Muscle of leg (tissue), 11 donors: ENCODE results near the gene ERGIC3. TPM values are rescaled to one million over a fixed set of nuclear protein-coding genes. Genes with fewer than 3 reads are reported as not detected.

Experiments used
- DNase-seq: peaks from one replicate; pipeline ENCODE4 v3.0.0; 2013
- H3K27ac ChIP-seq: one replicate; pipeline ENCODE4 v1.5.1; 2013; ENCODE audit warnings: mild to moderate bottlenecking, low read length, control low read depth
- H3K27me3 ChIP-seq: one replicate; pipeline ENCODE4 v1.6.1; 2013; ENCODE audit warnings: low read length; ENCODE audit not compliant: control insufficient read depth, insufficient read depth
- H3K36me3 ChIP-seq: one replicate; pipeline ENCODE4 v1.6.1; 2013; ENCODE audit warnings: low read length; ENCODE audit not compliant: control insufficient read depth, insufficient read depth
- H3K4me1 ChIP-seq: one replicate; pipeline ENCODE4 v1.6.1; 2013; ENCODE audit warnings: low read length; ENCODE audit not compliant: control insufficient read depth, insufficient read depth
- H3K4me3 ChIP-seq: one replicate; pipeline ENCODE4 v1.5.1; 2013; ENCODE audit warnings: low read length, control low read depth
- H3K9me3 ChIP-seq: replicated peaks from 2 replicates; pipeline ENCODE4 v1.6.1; 2013; ENCODE audit warnings: low read depth, low read length; ENCODE audit not compliant: control insufficient read depth
- WGBS: methylation state at CpG from one replicate; pipeline ENCODE4 v1.1.5; 2013; ENCODE audit warnings: missing lambda C conversion rate; ENCODE audit not compliant: insufficient coverage; 5-methylcytosine and 5-hydroxymethylcytosine counted together
- polyA plus RNA-seq, 8 donors: library from polyadenylated mRNA; unstranded; fragments of 120-200 nt; gene quantifications; one replicate each; pipeline versions ENCODE4 v1.2.1 to v1.2.3, GENCODE V29; 2013; ENCODE audit warnings: inconsistent platforms in 1 of 8, low replicate concordance in 1 of 8; ENCODE audit not compliant: insufficient read length in 8 of 8, insufficient read depth in 1 of 8
- total RNA-seq: library from RNA; stranded (reverse); fragments of 120-200 nt; gene quantifications from one replicate; pipeline ENCODE4 v1.2.4, GENCODE V29; 2013

Gene ERGIC3
- total and polyA plus RNA-seq, 9 donors = 198 to 249 (median 234) TPM

- H3K27ac ChIP-seq = no peak overlapping the region
- H3K4me3 ChIP-seq = no peak overlapping the region
- H3K27me3 ChIP-seq = no peaks in the 10 kb centered on the region
- no peak for DNase-seq
- H3K36me3 ChIP-seq = peaks cover 49% of the 10 kb centered on the region
- no peaks in the 10 kb centered on the region for H3K9me3 ChIP-seq
- peaks cover 6% of the 10 kb centered on the region for H3K4me1 ChIP-seq
- 80% methylated on average over 20 of the region's 24 CpGs for WGBS
Measured at GRCh38 chr20:35559042-35559693, 17.3 kb downstream of the ERGIC3 start.

- H3K27me3 ChIP-seq = no peaks in the 10 kb centered on the region
- no peak for DNase-seq
- H3K9me3 ChIP-seq = no peaks in the 10 kb centered on the region
- 69% methylated on average over 16 of the region's 18 CpGs for WGBS
- H3K4me3 ChIP-seq = no peak overlapping the region
- no peak overlapping the region for H3K27ac ChIP-seq
- peaks cover 3% of the 10 kb centered on the region for H3K4me1 ChIP-seq
- peaks cover 41% of the 10 kb centered on the region for H3K36me3 ChIP-seq
Measured at GRCh38 chr20:35560105-35560511, 18.2 kb downstream of the ERGIC3 start.

DNA sequence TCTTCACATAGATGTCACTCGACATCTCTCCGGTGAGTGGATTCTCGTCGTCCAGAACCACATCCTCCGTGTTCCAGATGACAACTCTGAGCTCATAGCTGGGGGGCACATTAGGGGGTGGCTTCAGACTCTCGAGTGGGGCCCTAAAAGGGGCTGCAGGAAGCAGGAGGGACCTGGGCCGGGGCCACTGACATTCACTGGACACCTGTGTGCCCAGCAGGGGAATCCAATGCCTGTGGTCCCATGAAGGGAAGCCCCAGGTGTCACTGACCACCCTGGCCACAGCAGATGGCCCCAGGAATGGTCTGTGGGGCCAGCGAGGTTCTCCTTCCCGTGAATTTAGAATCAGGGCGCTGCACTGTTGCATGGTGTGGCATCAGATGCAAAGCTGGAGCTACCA is 18.7 kb downstream of the ERGIC3 start:
- Histone ChIP-seq H3K36me3 (peaks cover 37% of the 10 kb centered on the region), H3K4me3 (no peak overlapping the region), H3K27me3 (no peaks in the 10 kb centered on the region), H3K9me3 (no peaks in the 10 kb centered on the region), H3K4me1 (no peaks in the 10 kb centered on the region), H3K27ac (no peak overlapping the region)
- no peak for DNase-seq
- WGBS = 64% methylated on average over 7 of the region's 10 CpGs

DNA sequence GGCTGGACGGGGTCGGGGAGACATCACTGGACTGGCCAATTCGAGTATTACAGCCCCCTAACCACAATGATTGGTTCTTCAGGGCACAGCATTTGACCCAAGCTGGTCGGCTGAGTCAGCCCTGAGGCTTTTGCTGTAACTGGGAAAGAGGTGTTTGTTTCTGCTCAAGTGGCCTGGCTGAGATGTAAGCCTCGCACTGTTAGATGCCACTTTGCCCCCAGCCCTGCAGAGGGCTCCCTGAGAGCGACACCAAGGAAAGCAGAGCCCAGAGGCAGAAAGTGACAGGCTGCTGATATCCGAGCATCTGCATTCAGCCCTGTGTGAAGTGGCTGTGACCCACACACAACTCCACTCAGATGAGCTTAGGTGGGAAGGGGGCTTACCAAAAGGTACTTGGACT is 19.4 kb downstream of the ERGIC3 start:
- DNase-seq = no peak
- no peaks in the 10 kb centered on the region for H3K9me3 ChIP-seq
- 20% methylated on average over 3 of the region's 7 CpGs for WGBS
- H3K27ac ChIP-seq = no peak overlapping the region
- peaks cover 31% of the 10 kb centered on the region for H3K36me3 ChIP-seq
- H3K27me3 ChIP-seq = no peaks in the 10 kb centered on the region
- no peaks in the 10 kb centered on the region for H3K4me1 ChIP-seq
- no peak overlapping the region for H3K4me3 ChIP-seq

- Histone ChIP-seq H3K4me3 (no peak overlapping the region), H3K4me1 (no peaks in the 10 kb centered on the region), H3K9me3 (no peaks in the 10 kb centered on the region), H3K36me3 (peaks cover 27% of the 10 kb centered on the region), H3K27ac (no peak overlapping the region), H3K27me3 (no peaks in the 10 kb centered on the region)
- DNase-seq = no peak
- WGBS = 62% methylated on average over 5 of the region's 5 CpGs
Measured at GRCh38 chr20:35561671-35562070, 19.8 kb downstream of the ERGIC3 start.

- 89% methylated on average over 5 of the region's 10 CpGs for WGBS
- no peaks in the 10 kb centered on the region for H3K27me3 ChIP-seq
- H3K9me3 ChIP-seq = no peaks in the 10 kb centered on the region
- no peak overlapping the region for H3K4me3 ChIP-seq
- no peak for DNase-seq
- H3K4me1 ChIP-seq = no peaks in the 10 kb centered on the region
- H3K36me3 ChIP-seq = peaks cover 18% of the 10 kb centered on the region
- H3K27ac ChIP-seq = no peak overlapping the region
Measured at GRCh38 chr20:35562541-35563110, 20.7 kb downstream of the ERGIC3 start.

DNA sequence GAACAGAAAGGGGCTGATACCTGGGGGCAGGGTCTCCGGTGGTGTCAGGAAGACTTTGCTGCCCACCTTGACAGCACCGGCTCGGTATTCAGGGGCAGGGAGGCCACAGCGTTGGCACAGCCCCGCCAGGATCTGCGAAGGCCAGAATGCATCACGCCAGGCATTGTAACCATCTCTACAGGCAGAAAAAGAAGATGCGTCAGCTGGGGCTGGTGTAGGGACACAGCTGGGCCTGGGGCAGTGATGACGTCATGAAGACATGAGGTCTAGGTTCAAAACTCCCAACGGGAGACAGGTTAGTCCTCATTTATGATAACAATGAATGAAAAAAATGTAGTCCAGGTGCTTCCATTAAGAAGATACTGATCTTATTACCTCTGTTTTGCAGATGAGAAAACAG is 22.0 kb downstream of the ERGIC3 start:
- H3K27ac ChIP-seq = no peak overlapping the region
- 96% methylated on average over 6 of the region's 10 CpGs for WGBS
- peaks cover 7% of the 10 kb centered on the region for H3K36me3 ChIP-seq
- no peaks in the 10 kb centered on the region for H3K4me1 ChIP-seq
- H3K9me3 ChIP-seq = no peaks in the 10 kb centered on the region
- H3K27me3 ChIP-seq = no peaks in the 10 kb centered on the region
- H3K4me3 ChIP-seq = no peak overlapping the region
- no peak for DNase-seq

- 80% methylated on average over 1 of the region's 7 CpGs for WGBS
- Histone ChIP-seq H3K4me3 (no peak overlapping the region), H3K27ac (no peak overlapping the region), H3K36me3 (no peaks in the 10 kb centered on the region), H3K4me1 (no peaks in the 10 kb centered on the region), H3K9me3 (no peaks in the 10 kb centered on the region), H3K27me3 (no peaks in the 10 kb centered on the region)
- no peak for DNase-seq
Measured at GRCh38 chr20:35564905-35565304, 23.0 kb downstream of the ERGIC3 start.

DNA sequence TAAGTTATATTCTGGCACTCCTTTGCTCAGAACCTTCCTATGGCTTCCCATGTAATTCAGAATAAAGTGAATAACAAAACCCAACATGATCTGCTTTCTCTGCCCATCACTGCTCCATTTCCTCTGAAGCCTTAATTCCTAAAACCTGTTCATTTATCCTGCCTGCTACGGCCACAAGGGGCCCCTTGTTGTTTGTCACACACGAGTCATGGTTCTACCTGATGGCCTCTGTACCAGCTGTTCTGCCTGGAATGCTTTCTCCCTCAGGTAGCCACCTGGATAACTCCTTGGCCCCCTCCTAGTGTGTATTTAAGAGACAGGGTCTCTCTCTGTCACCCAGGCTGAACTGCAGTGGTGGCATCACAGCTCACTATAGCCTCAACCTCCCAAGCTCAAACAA is 26.8 kb downstream of the ERGIC3 start:
- WGBS = 0% methylated on average over 2 of the region's 2 CpGs
- no peak overlapping the region for H3K4me3 ChIP-seq

GRCh38 chr20:35571555-35571954 is 29.7 kb downstream of the ERGIC3 start:
- Histone ChIP-seq H3K4me3 (no peak overlapping the region), H3K4me1 (no peaks in the 10 kb centered on the region), H3K36me3 (no peaks in the 10 kb centered on the region), H3K27me3 (no peaks in the 10 kb centered on the region), H3K27ac (no peak overlapping the region), H3K9me3 (peaks cover 6% of the 10 kb centered on the region)
- no peak for DNase-seq

More for the DNA sequence above, 26.8 kb downstream of the ERGIC3 start:
- Histone ChIP-seq H3K27me3 (no peaks in the 10 kb centered on the region), H3K27ac (no peak overlapping the region), H3K9me3 (peaks cover 6% of the 10 kb centered on the region), H3K36me3 (no peaks in the 10 kb centered on the region), H3K4me1 (no peaks in the 10 kb centered on the region)
- DNase-seq = no peak

DNA sequence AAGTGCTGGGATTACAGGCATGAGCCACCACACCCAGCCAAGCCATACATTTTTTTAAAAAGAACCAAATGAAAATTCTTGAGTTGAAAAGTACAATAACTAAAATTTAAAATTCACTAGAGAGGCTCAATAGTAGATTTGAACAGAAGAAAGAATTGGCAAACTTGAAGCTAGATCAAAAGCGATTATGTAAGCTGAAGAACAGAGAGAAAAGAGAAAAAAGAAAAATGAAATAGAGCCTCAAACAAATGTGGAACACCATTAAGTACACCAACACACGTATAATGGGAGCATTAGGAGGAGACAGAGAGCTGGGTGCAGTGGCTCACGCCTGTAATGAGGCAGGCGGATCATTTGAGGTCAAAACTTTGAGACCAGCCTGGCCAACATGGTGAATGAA is 31.0 kb downstream of the ERGIC3 start:
- no peak overlapping the region for H3K27ac ChIP-seq
- H3K4me1 ChIP-seq = no peaks in the 10 kb centered on the region
- peaks cover 4% of the 10 kb centered on the region for H3K27me3 ChIP-seq
- no peak for DNase-seq
- 100% methylated on average over 2 of the region's 4 CpGs for WGBS
- H3K9me3 ChIP-seq = peaks cover 6% of the 10 kb centered on the region
- no peaks in the 10 kb centered on the region for H3K36me3 ChIP-seq
- H3K4me3 ChIP-seq = no peak overlapping the region
